ENCODE results near the gene HSPA12B.
A peak's percentile ranks its signal among the peaks of the same experiment; 100 is the strongest.

Gene HSPA12B

DNA sequence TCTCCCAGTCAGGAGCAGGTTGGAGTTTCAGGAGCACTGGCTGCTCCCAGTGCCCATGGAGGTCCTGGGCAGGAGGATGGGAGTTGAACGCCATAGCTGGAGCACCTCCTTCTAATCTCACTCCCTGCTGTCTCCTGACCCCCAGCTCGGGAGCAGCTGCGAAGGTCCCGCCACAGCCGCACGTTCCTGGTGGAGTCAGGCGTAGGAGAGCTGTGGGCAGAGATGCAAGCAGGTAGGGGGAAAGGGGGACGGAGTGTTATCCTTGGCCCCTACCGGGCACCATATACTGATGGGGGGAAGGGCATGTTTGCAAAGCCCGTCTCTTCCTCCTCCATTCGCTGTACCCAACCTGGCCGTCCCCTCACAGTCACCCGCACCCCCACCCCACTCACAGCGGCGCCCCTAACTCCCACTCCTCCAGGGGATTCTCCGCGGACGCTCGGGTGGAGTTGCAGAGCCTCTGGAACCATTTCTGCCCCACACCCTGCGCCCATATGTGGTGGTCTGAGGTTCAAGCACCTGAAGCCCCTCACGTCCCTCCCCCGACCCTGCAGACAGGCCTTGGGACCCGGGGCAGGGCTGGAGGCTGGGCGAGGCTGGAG is 16.7 kb downstream of the HSPA12B start:
- DNase-seq (ENCODE audit: low read depth): no peak

DNA sequence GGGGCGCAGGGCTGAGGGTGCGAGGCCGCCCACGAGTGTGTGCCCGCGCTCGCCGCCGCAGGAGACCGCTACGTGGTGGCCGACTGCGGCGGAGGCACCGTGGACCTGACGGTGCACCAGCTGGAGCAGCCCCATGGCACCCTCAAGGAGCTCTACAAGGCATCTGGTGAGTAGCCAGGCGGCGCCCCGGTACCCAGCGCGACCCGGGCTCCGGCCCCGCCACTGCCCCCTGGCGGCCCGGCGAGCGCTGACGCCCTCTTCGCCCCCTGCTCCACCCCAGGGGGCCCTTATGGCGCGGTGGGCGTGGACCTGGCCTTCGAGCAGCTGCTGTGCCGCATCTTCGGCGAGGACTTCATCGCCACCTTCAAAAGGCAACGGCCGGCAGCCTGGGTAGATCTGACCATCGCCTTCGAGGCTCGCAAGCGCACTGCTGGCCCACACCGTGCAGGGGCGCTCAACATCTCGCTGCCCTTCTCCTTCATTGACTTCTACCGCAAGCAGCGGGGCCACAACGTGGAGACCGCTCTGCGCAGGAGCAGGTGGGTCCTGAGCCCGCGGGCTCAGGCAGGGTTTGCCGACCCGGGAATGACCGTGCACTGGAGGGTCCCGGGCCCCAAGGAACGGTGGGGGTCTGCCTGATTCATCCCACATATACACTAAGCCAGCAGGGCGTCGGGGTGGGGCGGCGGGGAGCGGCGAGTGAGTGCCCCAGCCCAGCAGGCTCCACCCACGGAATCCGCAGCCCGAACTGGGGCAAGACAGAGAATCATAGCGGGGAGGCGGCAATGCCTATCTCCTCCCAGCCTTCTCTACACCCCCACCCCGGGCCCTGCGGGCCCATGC is 17.4 kb downstream of the HSPA12B start:
- DNase-seq (ENCODE audit: low read depth): no peak

DNA sequence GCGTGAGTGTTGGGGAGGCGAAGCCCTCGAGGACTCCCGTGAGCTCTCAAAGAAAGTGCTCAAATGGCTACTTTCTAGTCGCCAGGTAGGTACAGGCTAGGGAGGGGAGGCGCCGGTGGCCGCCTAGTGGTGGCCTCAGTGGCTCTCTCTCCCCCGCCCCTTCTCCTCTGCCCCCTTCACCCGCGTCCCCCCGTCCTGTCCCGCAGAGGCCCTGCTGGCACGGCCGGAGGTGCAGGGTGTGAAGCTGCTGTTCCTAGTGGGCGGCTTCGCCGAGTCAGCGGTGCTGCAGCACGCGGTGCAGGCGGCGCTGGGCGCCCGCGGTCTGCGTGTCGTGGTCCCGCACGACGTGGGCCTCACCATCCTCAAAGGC is 18.8 kb downstream of the HSPA12B start:
- no peak for DNase-seq (ENCODE audit: low read depth)

DNA sequence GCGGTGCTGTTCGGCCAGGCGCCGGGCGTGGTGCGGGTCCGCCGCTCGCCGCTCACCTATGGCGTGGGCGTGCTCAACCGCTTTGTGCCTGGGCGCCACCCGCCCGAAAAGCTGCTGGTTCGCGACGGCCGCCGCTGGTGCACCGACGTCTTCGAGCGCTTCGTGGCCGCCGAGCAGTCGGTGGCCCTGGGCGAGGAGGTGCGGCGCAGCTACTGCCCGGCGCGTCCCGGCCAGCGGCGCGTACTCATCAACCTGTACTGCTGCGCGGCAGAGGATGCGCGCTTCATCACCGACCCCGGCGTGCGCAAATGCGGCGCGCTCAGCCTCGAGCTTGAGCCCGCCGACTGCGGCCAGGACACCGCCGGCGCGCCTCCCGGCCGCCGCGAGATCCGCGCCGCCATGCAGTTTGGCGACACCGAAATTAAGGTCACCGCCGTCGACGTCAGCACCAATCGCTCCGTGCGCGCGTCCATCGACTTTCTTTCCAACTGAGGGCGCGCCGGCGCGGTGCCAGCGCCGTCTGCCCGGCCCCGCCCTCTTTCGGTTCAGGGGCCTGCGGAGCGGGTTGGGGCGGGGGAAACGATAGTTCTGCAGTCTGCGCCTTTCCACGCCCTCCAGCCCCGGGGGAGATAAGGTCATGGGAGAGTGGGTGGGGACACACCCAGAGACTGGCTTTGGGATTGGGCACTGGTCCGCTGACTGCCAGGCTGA is 19.3 kb downstream of the HSPA12B start:
- no peak for DNase-seq (ENCODE audit: low read depth)

DNA sequence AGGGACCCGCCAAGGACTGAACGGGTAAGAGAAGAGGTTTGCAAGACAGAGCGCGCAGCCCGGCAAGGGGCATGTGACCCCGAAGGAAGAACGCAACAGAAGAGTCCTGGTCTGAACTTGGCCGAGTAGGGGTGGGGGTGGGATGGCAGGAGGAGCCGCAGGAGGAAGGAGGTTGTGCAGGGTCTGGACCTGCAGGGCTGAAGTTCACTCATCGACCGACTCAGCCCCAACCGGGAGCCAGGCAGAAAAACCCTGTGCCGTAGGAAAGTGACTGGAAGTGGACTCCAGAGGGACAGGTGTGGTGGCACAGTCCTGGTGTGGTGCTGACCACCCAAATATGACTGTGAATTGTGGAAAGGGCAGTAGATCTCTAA is 19.9 kb downstream of the HSPA12B start:
- DNase-seq (ENCODE audit: low read depth): no peak

DNA sequence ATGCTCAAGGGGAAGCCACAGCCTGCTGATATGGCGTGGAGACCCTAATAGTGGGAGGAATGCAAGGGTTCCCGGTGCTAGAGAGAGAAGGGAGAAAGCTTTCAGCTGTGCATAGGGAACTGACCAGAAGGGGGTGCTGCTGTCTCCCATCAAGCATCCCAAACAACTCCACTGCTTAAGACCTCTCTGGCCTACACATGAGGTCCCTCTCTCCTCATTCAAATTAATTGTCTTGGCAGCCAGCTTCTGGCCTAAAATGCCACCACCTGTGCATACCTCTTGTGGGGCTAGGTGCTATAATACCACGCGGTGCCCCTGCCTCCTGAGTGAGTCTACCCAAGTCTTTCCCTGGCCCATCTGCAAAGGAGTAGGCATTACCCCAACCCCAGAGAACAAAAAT is 20.6 kb downstream of the HSPA12B start:
- DNase-seq (ENCODE audit: low read depth): peak; percentile 45

DNA sequence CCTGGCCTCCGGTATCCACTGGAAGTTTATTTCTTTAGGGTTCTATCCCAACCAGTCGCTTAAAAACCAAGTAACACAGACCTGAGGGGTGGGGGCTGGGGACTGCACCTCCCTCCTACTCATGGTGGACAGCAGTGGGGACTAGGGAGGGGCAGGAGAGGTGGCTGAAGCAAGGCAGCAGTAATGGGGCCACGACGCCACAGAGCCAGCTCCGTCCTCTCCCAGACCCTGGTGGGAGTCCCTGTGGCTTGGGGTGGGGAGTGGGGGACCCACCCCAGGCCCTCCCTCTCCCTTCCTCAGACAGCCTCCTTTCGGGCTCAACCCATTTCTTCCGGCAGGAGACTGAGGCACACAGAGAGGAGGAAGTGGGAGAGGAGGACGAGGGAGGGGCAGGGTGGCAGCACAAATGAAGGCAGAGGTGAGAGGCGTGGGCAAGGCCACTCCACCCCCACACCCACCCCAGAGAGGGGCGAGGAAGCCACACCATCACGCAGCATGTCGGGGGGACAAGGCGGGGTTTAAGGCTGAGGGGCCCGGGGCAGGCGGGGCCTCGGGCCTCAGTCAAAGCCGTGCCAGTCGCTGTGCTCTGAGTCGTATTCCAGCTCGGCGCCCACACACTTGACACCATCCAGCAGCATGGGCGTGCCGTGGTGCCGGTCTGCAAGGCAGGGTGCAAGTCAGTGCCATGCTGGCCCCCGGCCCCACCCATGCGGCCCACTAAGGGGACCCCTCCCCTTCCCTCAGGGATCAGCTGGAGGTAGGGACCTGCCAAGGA is 21.2 kb downstream of the HSPA12B start:
- DNase-seq (ENCODE audit: low read depth): no peak

DNA sequence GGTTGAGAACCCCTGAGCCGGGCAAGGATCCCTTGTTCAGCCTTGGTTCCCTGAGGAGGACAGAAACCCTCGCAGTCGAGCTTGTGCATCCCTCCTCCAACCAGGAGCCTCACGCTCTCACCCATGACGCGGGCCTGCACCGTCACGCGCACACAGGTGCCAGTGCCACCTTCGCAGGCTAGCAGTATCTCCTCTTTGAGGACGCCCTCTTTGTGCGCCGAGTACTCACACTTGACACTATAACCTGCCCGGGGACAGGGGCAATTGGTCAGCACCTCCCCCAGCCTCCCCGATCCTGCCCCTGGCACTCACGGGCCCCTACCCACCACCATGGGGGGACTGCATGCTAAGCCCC is 21.8 kb downstream of the HSPA12B start:
- no peak for DNase-seq (ENCODE audit: low read depth)

DNA sequence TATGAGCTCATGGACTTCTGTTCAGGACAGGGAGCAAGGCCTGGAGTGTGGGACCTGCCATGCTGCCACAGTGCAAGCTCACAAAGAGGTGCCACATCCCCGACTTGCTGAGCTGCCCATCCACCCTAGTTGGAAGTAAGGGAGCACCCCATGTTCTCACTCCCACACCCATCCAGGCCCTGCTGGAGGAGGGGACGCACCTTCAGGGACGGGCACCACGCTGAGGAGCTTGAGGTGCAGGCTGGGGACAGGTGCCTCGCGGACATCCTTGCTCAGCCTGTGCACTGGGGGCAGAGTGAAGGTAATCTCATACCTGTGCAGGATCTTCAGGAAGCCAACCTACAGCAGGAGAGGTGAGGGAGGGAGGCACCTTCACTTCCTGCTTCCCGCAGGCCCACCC is 22.8 kb downstream of the HSPA12B start:
- DNase-seq (ENCODE audit: low read depth): no peak

DNA sequence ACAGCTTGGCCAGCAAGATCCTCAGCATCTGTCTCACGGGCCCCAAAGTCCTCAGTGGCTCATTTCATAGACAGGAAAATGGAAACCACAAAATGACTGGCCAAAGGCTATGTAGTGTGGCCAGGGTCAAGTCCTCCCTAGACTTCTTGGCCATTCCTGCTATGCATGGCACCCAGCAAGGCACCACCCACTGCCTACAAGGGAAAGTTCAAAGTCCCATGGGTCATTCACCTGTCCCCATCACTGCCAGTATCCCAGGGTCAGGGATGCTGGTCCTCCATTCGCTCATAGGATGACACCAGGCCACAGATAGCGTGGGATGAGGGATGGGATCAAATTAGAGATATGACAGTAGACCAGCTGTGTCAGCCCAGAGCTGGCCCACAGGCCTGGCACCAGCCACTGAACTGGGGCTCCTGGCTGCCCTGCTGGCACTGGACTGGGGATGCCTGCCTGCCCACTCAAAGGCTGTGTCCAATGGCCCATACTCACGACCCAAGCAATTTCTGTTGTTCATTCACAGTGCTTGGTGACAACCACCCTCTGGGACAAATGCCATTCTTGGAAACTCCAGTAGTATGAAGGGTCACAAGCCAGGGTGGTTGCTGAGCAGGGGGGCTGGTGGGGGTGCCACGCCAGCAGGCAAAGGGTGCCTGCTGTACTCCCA is 23.5 kb downstream of the HSPA12B start:
- no peak for DNase-seq (ENCODE audit: low read depth)

DNA sequence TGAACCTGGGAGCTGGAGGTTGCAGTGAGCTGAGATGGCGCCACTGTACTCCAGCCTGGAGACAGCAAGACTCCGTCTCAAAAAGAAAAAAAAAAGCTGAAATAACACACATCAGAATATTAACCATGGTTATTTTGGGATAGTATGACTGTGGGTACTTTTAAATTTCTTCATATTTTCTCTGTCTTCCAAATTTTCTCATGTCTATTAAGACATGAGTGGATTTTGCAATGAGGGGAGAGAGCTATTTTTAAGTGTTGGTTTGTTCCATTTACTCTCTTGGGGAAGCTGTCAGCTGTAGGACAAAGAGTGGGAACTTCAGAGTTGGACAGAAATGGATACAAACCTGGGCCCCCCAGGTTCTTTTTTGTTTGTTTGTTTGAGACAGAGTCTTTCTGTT is 24.8 kb downstream of the HSPA12B start:
- no peak for DNase-seq (ENCODE audit: low read depth)

DNA sequence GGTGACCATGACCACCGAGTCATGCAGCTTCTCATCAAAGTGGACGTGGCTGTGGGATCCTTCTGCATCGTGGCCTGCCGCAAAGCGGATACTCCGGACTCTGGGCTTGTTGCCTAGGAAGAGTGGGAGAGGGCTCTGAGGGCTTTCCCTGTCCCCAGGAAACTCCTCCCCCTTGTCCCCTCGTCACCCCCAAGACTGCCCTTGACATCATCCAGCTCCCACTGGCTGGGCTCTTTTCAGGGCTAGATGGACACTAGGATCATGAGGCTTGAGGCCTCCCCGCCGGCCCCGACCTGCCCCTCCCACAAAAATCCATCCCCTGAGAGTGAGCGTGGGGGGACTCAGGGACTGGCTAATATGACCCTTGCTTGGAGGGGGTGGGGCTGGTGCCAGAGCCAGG is 26.1 kb downstream of the HSPA12B start:
- DNase-seq (ENCODE audit: low read depth): no peak

DNA sequence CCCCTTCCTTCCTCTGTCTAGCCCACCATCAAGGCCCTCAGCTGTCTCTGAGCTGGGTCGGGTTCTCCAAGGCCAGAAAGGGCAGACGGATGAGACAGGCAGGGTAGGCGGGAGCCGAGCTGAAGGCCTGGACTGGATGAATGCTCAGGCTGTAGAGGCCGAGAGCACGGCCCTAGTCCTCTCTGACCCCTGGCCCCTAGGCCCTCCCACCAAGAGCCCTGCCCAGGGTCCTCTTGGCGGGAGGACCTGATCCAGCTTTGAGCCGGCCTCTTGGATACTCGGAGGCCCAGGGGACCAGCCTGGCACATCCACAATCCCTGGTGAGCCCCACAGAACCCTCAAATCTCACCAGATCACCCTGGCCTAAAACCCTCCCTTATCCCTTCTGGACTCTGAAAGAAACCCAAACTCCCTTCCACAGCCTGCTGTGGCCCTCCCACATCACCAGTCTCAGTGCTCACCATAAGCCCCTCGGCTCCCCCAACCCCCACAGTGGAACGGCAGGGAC is 26.9 kb downstream of the HSPA12B start:
- DNase-seq (ENCODE audit: low read depth): no peak

DNA sequence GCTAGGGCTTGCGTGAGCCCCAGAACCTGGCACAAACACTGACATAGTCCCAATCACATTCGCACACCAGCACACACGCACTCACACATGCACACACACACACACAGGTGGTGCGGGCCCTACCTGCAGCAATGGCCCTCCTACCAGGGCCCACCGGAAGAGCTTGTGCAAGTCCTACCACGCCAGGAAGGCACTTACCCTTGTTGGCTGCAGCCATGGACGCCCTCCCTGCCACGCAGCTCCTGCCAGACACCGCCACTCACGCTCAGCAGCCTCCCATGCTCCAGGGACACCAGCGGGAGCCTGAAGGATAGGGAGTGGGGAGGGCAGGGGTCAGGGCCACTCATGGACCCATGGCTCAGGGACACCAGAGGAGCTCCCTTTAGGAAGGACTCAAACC is 27.4 kb downstream of the HSPA12B start:
- DNase-seq (ENCODE audit: low read depth): no peak

DNA sequence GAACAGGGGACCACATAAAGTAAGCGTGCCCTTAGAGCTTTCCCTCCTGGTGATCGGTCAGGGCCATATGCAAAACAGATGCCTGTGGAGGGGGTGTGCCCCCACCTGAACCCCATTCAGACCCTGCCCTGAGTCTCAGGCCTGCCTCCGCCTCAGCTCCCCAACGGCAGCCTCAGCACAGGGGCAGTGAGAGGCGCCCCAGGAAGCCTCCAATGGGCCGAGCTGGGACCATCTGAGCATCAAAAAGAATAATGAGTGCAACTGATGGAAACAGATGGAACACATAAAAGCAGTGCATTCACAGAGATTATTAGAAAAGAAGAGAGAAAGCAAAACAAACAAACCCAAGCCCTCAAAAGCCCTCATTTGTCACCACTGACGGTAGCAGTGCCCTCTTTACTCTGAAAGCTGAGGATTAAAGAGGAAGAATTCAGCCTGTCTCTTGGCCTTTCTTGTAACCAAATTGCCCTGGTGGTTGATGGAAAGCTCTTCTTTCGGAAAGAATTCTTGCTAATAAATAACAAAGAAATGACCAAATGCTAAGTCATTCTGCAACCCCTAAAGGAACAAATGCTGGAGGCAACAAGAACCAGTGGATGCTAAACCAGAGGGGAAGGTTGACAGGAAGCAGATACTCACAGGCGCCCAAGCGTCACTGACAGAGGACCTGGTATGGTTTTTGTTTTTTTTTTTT is 28.3 kb downstream of the HSPA12B start:
- DNase-seq (ENCODE audit: low read depth): no peak

DNA sequence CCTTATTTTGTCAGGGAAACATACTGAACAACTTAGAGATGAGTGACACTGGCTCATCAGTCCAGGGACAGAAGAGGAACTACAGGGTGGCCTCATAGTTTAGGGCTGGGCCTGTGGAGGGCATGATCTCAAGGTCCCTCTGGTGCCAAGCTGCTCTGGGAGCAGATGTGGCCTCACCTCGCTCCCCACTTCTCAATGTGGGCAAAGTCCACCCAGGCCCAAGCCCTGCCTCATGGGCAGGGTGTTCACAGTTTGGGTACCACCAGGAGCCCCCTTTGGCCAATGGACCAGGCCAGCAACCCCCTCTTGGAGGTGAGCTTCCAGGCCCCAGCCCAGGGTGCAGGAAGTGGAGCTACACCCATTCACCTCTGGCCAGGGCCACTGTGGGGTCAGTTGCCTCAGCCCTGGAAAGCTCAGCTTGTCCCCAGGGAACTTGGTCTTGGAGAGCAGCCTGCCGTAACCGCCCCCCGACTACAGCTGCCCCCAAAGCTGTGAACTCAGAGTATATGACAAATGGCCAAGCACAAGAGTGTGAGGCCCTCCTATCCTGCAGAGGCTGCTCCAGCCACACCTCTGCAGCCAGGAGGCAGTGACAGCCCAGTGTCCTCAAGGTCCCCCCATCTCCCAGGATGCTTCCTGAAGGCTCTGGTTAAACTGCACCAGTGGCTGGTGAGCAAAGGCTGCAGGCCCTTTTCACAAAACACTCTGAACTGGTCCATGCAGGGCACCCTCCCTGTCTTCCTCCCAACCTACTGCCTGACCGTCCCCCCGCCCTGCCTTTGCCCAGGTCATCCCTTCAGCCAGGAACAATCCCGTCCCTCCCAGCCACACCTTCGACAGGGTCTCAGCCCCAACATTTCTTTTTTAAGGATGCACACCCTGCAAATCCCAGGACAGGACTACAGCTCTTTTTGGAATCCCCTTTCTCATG is 31.5 kb downstream of the HSPA12B start:
- DNase-seq (ENCODE audit: low read depth): no peak

DNA sequence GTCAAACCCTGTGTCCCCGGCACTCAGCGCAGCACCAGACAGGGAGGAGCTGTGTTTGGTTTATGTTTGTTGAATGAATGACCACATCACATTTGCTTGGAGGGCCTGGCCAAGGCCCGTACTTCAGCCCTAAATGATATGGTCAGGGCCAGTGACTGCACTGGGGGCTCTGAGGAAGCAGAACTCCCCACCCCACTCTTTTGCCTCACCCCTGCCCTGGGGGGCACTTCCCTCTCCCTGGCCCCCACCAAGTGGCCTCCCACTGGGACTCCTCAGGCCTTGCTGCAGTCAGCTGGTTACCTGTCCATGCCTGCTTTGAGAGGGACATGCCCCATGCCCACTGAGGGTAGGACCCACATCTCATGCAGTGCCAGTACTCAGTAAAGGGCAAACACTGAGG is 32.2 kb downstream of the HSPA12B start:
- no peak for DNase-seq (ENCODE audit: low read depth)

DNA sequence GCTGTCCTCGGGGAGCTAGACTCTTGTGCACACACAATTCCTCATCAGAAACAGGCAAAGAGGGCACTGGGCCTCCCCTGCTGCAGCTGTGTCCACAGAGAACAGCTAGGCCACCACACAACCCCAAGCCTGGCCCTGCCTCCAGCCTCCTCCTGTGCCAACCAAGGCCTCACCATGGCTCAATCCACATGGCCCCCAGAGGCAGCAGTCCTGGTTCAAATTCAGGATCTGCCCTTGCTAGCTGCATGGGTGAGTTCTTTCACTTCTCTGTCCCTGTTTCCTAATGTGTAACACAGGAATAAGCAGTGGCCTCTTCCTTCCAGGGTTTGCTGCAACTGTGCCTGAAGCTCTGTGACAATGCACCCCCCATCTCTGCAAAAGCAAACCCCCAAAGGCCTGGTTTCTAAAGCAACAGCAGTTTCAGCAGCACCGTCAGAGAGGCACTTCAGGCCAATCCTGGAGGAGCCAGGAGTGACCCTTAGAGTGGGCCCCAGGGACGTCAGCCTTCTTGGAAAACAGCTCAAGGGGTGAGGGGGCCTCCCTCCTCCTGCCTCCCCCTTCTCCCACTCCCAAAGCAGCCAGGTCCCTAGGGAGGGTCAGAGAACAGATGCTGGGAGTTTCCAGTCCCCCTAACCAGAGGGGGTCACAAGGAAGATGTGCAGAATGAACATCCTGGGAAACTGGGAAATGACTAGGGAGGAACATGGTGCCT is 32.8 kb downstream of the HSPA12B start:
- DNase-seq (ENCODE audit: low read depth): no peak

DNA sequence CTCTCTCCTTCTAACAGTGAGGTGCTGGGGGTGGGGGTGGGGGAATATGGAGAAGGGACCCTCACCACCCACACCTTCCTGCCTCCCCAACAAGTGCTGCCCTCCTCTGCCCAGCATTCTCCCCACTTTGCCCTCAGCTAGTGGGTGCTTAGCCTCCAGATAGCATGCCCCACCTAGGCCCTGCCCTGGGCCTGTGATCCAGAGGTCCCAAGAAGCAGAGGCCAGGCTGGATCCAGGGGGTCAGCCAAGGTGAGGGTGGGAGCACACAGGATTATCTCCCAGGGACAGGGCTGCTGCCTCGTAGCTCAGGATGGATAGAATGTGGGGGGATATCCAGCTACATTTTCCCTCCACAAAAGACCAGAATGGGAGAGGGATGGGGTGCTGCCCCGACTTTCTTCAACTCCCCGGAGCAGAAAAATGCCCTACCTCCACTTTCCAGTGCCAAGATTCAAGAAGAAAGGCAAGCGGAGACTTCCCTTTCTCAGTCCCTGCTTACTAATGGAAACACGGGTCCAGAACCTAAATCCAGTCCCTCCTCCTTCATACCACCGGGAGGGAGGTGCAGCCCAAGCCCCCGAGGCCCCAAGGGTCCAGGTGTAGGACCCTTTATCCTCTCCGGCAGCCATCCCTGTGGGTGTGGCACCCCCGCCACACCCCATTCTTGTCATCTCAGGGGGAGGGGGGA is 34.1 kb downstream of the HSPA12B start:
- DNase-seq (ENCODE audit: low read depth): no peak
